OCI-M1 (cell line): ENCODE measurements around the gene NCAPH2.

Source experiments
- DNase-seq: peaks from one replicate; lab custom pipeline; 2025; lab: John Stamatoyannopoulos, UW

The NCAPH2 gene

GRCh38 chr22:50574383-50574755, 66.3 kb downstream of the NCAPH2 start:
- DNase-seq: no peak
